IMR-90 (cell line): ENCODE results near the gene MOB1A. TPM values are rescaled to one million over a fixed set of nuclear protein-coding genes. Genes with fewer than 3 reads are reported as not detected.

Experiments
- ATAC-seq: fragments of 200-7000 bp; cut with Tn5 transposase; 2 replicates; pipeline ENCODE4 v1.9.1; 2020; ENCODE audit warnings: low read depth, mild to moderate bottlenecking, moderate library complexity
- BruUV-seq: library from RNA; stranded (reverse); fragments of 400-500 nt; replicated peaks from 2 replicates; lab custom pipeline; 2021; lab: Mats Ljungman, UMichigan
- CTCF ChIA-PET: fragments of 300-600 bp; formaldehyde crosslinking; extraction: SDS; loops from one replicate; lab custom pipeline; 2021; ENCODE audit warnings: antibody characterized with exemption; lab: Yijun Ruan, JAX
- POLR2A ChIA-PET: fragments of 300-600 bp; sonication (Branson Sonifier 250); formaldehyde crosslinking; loops from one replicate; lab custom pipeline; 2022; ENCODE audit warnings: antibody characterized with exemption; ENCODE audit not compliant: unreplicated experiment; lab: Charles Lee
- DNase-seq: peaks from one replicate; pipeline ENCODE4 v3.0.0; 2013
- H2AFZ ChIP-seq: replicated peaks from 2 replicates; pipeline ENCODE3; 2013; ENCODE audit warnings: low read length, mild to moderate bottlenecking; ENCODE audit not compliant: poor library complexity
- H2AK5ac ChIP-seq: 2 replicates; pipeline ENCODE4 v1.6.1; 2013; ENCODE audit warnings: low read depth, low read length, inconsistent platforms
- H2AK9ac ChIP-seq: replicated peaks from 2 replicates; pipeline ENCODE3; 2013; ENCODE audit warnings: mild to moderate bottlenecking, low read depth, low read length, moderate library complexity; ENCODE audit not compliant: poor library complexity
- H2BK120ac ChIP-seq: 2 replicates; pipeline ENCODE4 v1.6.1; 2013; ENCODE audit warnings: low read depth, low read length, inconsistent platforms
- H2BK15ac ChIP-seq: 3 replicates; pipeline ENCODE4 v1.6.1; 2013; ENCODE audit warnings: low read depth, low read length, inconsistent platforms
- H2BK20ac ChIP-seq: 2 replicates; pipeline ENCODE4 v1.6.1; 2013; ENCODE audit warnings: low read depth, mild to moderate bottlenecking, inconsistent platforms, low read length, moderate library complexity
- H2BK5ac ChIP-seq: 2 replicates; pipeline ENCODE4 v1.6.1; 2013; ENCODE audit warnings: mild to moderate bottlenecking, low read depth, low read length, inconsistent platforms; ENCODE audit not compliant: poor library complexity, severe bottlenecking
- H3K14ac ChIP-seq: replicated peaks from 2 replicates; pipeline ENCODE4 v1.6.1; 2013; ENCODE audit warnings: low read depth, low read length, inconsistent platforms
- H3K18ac ChIP-seq: 2 replicates; pipeline ENCODE4 v1.6.1; 2013; ENCODE audit warnings: low read depth, low read length, control low read depth
- H3K23ac ChIP-seq: 2 replicates; pipeline ENCODE4 v1.6.1; 2013; ENCODE audit warnings: low read depth, low read length, inconsistent platforms
- H3K27ac ChIP-seq: 2 replicates; pipeline ENCODE4 v1.5.1; 2013; ENCODE audit warnings: mild to moderate bottlenecking, control low read depth, low read length; ENCODE audit not compliant: insufficient read depth
- H3K27me3 ChIP-seq: 2 replicates; pipeline ENCODE4 v1.6.1; 2013; ENCODE audit warnings: low read length; ENCODE audit not compliant: control insufficient read depth, insufficient read depth
- H3K36me3 ChIP-seq: 2 replicates; pipeline ENCODE4 v1.6.1; 2013; ENCODE audit warnings: low read length, mixed read lengths; ENCODE audit not compliant: control insufficient read depth, insufficient read depth
- H3K4ac ChIP-seq: 2 replicates; pipeline ENCODE4 v1.6.1; 2013; ENCODE audit warnings: low read depth, low read length, inconsistent platforms
- H3K4me1 ChIP-seq: 2 replicates; pipeline ENCODE4 v1.6.1; 2013; ENCODE audit warnings: low read length, mixed read lengths; ENCODE audit not compliant: control insufficient read depth, insufficient read depth
- H3K4me2 ChIP-seq: 2 replicates; pipeline ENCODE4 v1.6.1; 2013; ENCODE audit warnings: low read depth, mild to moderate bottlenecking, control low read depth, low read length, moderate library complexity
- H3K4me3 ChIP-seq: 2 replicates; pipeline ENCODE4 v1.5.1; 2013; ENCODE audit warnings: low read depth, mild to moderate bottlenecking, control low read depth, low read length, moderate library complexity; ENCODE audit not compliant: insufficient read depth
- H3K56ac ChIP-seq: 2 replicates; pipeline ENCODE4 v1.6.1; 2013; ENCODE audit warnings: low read length, inconsistent platforms; ENCODE audit not compliant: insufficient read depth; ENCODE audit errors: extremely low read depth
- H3K79me1 ChIP-seq, 2 experiments: 2 replicates each; pipeline ENCODE4 v1.6.1; 2013; ENCODE audit warnings: low read length in 2 of 2, inconsistent platforms in 1 of 2, low read depth in 1 of 2
- H3K9ac ChIP-seq: 2 replicates; pipeline ENCODE4 v1.6.1; 2013; ENCODE audit warnings: low read depth, low read length, control low read depth
- H3K9me1 ChIP-seq: 2 replicates; pipeline ENCODE4 v1.6.1; 2013; ENCODE audit warnings: low read length, inconsistent platforms; ENCODE audit not compliant: insufficient read depth
- H3K9me3 ChIP-seq: 2 replicates; pipeline ENCODE4 v1.6.1; 2013; ENCODE audit warnings: low read length; ENCODE audit not compliant: control insufficient read depth, insufficient read depth
- H4K20me1 ChIP-seq: 2 replicates; pipeline ENCODE4 v1.6.1; 2013; ENCODE audit warnings: low read length, inconsistent platforms; ENCODE audit not compliant: insufficient read depth
- H4K5ac ChIP-seq: 2 replicates; pipeline ENCODE4 v1.6.1; 2013; ENCODE audit warnings: mild to moderate bottlenecking, low read depth, low read length, control low read depth
- H4K8ac ChIP-seq, 2 experiments: 2 replicates each; pipeline ENCODE4 v1.6.1; 2013; ENCODE audit warnings: low read depth in 2 of 2, low read length in 2 of 2, control low read depth in 1 of 2, inconsistent platforms in 1 of 2
- H4K91ac ChIP-seq: 2 replicates; pipeline ENCODE4 v1.6.1; 2013; ENCODE audit warnings: low read depth, low read length, inconsistent platforms; ENCODE audit not compliant: insufficient read depth
- BHLHE40 ChIP-seq: fragments of 150-350 bp; IDR thresholded peaks from 2 replicates; pipeline ENCODE4 v1.6.1; 2016; ENCODE audit warnings: mild to moderate bottlenecking, low read depth, low read length
- CEBPB ChIP-seq: IDR thresholded peaks from 2 replicates; pipeline ENCODE4 v1.6.1; 2012; ENCODE audit warnings: low read depth, low read length, improper control_type of control experiment
- CHD1 ChIP-seq: IDR thresholded peaks from 2 replicates; pipeline ENCODE4 v1.6.1; 2012; ENCODE audit warnings: low read depth, low read length, improper control_type of control experiment
- CTCF ChIP-seq: conservative IDR thresholded peaks from 2 replicates; pipeline ENCODE4 v1.5.1; 2012; ENCODE audit warnings: mild to moderate bottlenecking, low read depth, low read length, improper control_type of control experiment
- ELK1 ChIP-seq: fragments of 150-350 bp; IDR thresholded peaks from 2 replicates; pipeline ENCODE4 v1.6.1; 2016; ENCODE audit warnings: low read depth, mild to moderate bottlenecking, low read length, moderate library complexity, borderline replicate concordance
- MAFK ChIP-seq: IDR thresholded peaks from 2 replicates; pipeline ENCODE4 v1.6.1; 2012; ENCODE audit warnings: low read depth, low read length, improper control_type of control experiment
- MXI1 ChIP-seq: IDR thresholded peaks from 2 replicates; pipeline ENCODE4 v1.6.1; 2012; ENCODE audit warnings: low read depth, mild to moderate bottlenecking, low read length, moderate library complexity, borderline replicate concordance
- NFE2L2 ChIP-seq: fragments of 150-350 bp; IDR thresholded peaks from 2 replicates; pipeline ENCODE4 v1.6.1; 2016; ENCODE audit warnings: low read depth, mild to moderate bottlenecking, low read length
- POLR2A ChIP-seq: IDR thresholded peaks from 2 replicates; pipeline ENCODE4 v1.6.1; 2012; ENCODE audit warnings: mild to moderate bottlenecking, low read depth, low read length
- RAD21 ChIP-seq: IDR thresholded peaks from 2 replicates; pipeline ENCODE4 v1.6.1; 2012; ENCODE audit warnings: low read length, improper control_type of control experiment
- RCOR1 ChIP-seq: IDR thresholded peaks from 2 replicates; pipeline ENCODE4 v1.6.1; 2012; ENCODE audit warnings: mild to moderate bottlenecking, low read length, improper control_type of control experiment; ENCODE audit not compliant: insufficient replicate concordance
- RFX5 ChIP-seq: IDR thresholded peaks from 2 replicates; pipeline ENCODE4 v1.8.0; 2012; ENCODE audit warnings: low read depth, mild to moderate bottlenecking, low read length, moderate library complexity
- SMC3 ChIP-seq: fragments of 150-350 bp; IDR thresholded peaks from 2 replicates; pipeline ENCODE4 v1.6.1; 2016; ENCODE audit warnings: low read depth, mild to moderate bottlenecking, antibody characterized with exemption, low read length, moderate library complexity
- WGBS, 2 experiments: methylation state at CpG; one replicate each; pipeline versions ENCODE4 v1.1.5 to v1.1.7; 2013; ENCODE audit warnings: missing lambda C conversion rate in 2 of 2; ENCODE audit not compliant: insufficient read length in 1 of 2; ENCODE audit errors: extremely low coverage in 2 of 2; 5-methylcytosine and 5-hydroxymethylcytosine counted together
- dilution Hi-C: fragments of 300-500 bp; cut with HindIII; formaldehyde crosslinking; loops from one replicate; pipeline ENCODE4 v1.14.3; 2018; ENCODE audit warnings: low sequenced_read_pairs; ENCODE audit not compliant: unreplicated experiment
- in situ Hi-C: fragments of 300-500 bp; cut with MboI; formaldehyde crosslinking; loops from 3 replicates; pipeline ENCODE4 v1.14.3; 2019; ENCODE audit warnings: low sequenced_read_pairs, inconsistent platforms, mixed read lengths
- intact Hi-C: fragments of 100-400 bp; cut with micrococcal nuclease; formaldehyde crosslinking; loops from 2 replicates; pipeline ENCODE4 v1.10.0; 2022
- polyA plus RNA-seq, 3 experiments: library from polyadenylated mRNA; depleted of rRNA; stranded (reverse); fragments of >200 nt; gene quantifications; 2 replicates each; pipeline ENCODE4 v1.2.3, GENCODE V29; 2012; ENCODE audit warnings: low replicate concordance in 1 of 3
- total RNA-seq: library from RNA; depleted of rRNA; stranded (reverse); fragments of >200 nt; gene quantifications from 2 replicates; pipeline ENCODE4 v1.2.3, GENCODE V29; 2012

MOB1A gene
- total and polyA plus RNA-seq, 2 of the 4 experiments (the other 2 are of a cell fraction), result 21.0 to 60.8 TPM

- WGBS, 2 experiments, result no CpG with 5 or more reads among the region's 6 CpGs
- in situ Hi-C loops (no loop called here), intact Hi-C loops (no loop called here), dilution Hi-C loops (no loop called here)
- H3K4me1 ChIP-seq, result no peaks in the 10 kb centered on the region
- no peaks in the 10 kb centered on the region for H3K9me1 ChIP-seq
- H3K9ac ChIP-seq, result no peak overlapping the region
- ATAC-seq (no peak), DNase-seq (no peak)
- no peak overlapping the region for H4K5ac ChIP-seq
- H3K4ac ChIP-seq, result no peak overlapping the region
- H3K14ac ChIP-seq, result no peak overlapping the region
- H3K4me3 ChIP-seq, result no peak overlapping the region
- H2BK120ac ChIP-seq, result no peak overlapping the region
- no peak overlapping the region for H3K4me2 ChIP-seq
- H3K27me3 ChIP-seq, result no peaks in the 10 kb centered on the region
- H3K18ac ChIP-seq, result no peak overlapping the region
- H3K56ac ChIP-seq, result no peak overlapping the region
- peaks cover 26 to 43% of the 10 kb centered on the region in 2 experiments for H3K79me1 ChIP-seq
- ChIA-PET CTCF (no interaction called here), POLR2A (no interaction called here)
- no TSS peak for BruUV-seq
- no peak overlapping the region for H2AK5ac ChIP-seq
- no peak overlapping the region for H4K91ac ChIP-seq
- H4K20me1 ChIP-seq, result peaks cover 9% of the 10 kb centered on the region
- no peak overlapping the region for H2BK5ac ChIP-seq
- H2AFZ ChIP-seq, result no peak overlapping the region
- H4K8ac ChIP-seq, result no peak overlapping the region
- H3K36me3 ChIP-seq, result peaks cover 50% of the 10 kb centered on the region
- H3K27ac ChIP-seq, result no peak overlapping the region
- no peak overlapping the region for H2BK20ac ChIP-seq
- TF ChIP-seq SMC3 (no peak), CTCF (no peak), POLR2A (no peak), CEBPB (no peak), ELK1 (no peak), RAD21 (no peak), RFX5 (no peak), CHD1 (no peak), BHLHE40 (no peak), RCOR1 (no peak), MXI1 (no peak), MAFK (no peak), NFE2L2 (no peak)
- no peak overlapping the region for H2AK9ac ChIP-seq
- 0 out of 2 replicates have a peak, but pooled peaks cover 1% of the 10 kb centered on the region for H3K9me3 ChIP-seq
- no peak overlapping the region for H3K23ac ChIP-seq
- no peak overlapping the region for H2BK15ac ChIP-seq
Observed at GRCh38 chr2:74162951-74163350, 15.7 kb downstream of the MOB1A start.
